SK-N-SH (cell line): Measurements from ENCODE around the gene SH3D21.

Experiments used
- CTCF ChIP-seq: fragments of 200-600 bp; sonication (generic); IDR thresholded peaks from 2 replicates; pipeline ENCODE4 v1.6.1; 2017; ENCODE audit warnings: antibody characterized with exemption, mild to moderate bottlenecking, moderate library complexity
- EP300 ChIP-seq, 2 experiments: IDR thresholded peaks; 2 replicates each; pipeline versions ENCODE4 v1.4.0 to v1.6.1; 2012; ENCODE audit warnings: borderline replicate concordance in 1 of 2, low read depth in 1 of 2, low read length in 1 of 2
- FOXJ3 ChIP-seq: sonication (generic); formaldehyde crosslinking; IDR thresholded peaks from 2 replicates; pipeline ENCODE4 v1.5.1; 2020; ENCODE audit warnings: mild to moderate bottlenecking, missing genetic modification reagents
- MXI1 ChIP-seq: IDR thresholded peaks from 2 replicates; pipeline ENCODE4 v1.6.1; 2012; ENCODE audit warnings: mild to moderate bottlenecking, low read depth, low read length, improper control_type of control experiment
- POLR2AphosphoS5 ChIP-seq: IDR thresholded peaks from 2 replicates; pipeline ENCODE4 v1.6.1; 2012; ENCODE audit warnings: low read depth, low read length
- RCOR1 ChIP-seq: fragments of 150-350 bp; IDR thresholded peaks from 2 replicates; pipeline ENCODE4 v1.6.1; 2017; ENCODE audit warnings: antibody characterized with exemption, low read length
- RFX5 ChIP-seq: IDR thresholded peaks from 2 replicates; pipeline ENCODE4 v1.6.1; 2012; ENCODE audit warnings: mild to moderate bottlenecking, improper control_type of control experiment, low read length
- SIN3A ChIP-seq: IDR thresholded peaks from 2 replicates; pipeline ENCODE4 v1.6.1; 2012; ENCODE audit warnings: low read depth, mild to moderate bottlenecking, low read length, moderate library complexity, borderline replicate concordance
- TEAD4 ChIP-seq: IDR thresholded peaks from 2 replicates; pipeline ENCODE4 v1.4.0; 2012; ENCODE audit warnings: mild to moderate bottlenecking, borderline replicate concordance; ENCODE audit not compliant: insufficient read depth
- ZBTB33 ChIP-seq: IDR thresholded peaks from 2 replicates; pipeline ENCODE4 v1.4.0; 2012; ENCODE audit warnings: low read depth, borderline replicate concordance

- TF ChIP-seq SIN3A: no peak
- no peak for TF ChIP-seq RFX5
- no peak for TF ChIP-seq CTCF
- no peak for TF ChIP-seq EP300 (IDR thresholded peaks at IDR 0.05; ENCODE audit: borderline replicate concordance in 1 of 2, low read depth in 1 of 2, low read length in 1 of 2)
- no peak for TF ChIP-seq RCOR1
- no peak for TF ChIP-seq POLR2AphosphoS5
- TF ChIP-seq MXI1: no peak
- no peak for TF ChIP-seq FOXJ3 (CRISPR knock-in tag)
- no peak for TF ChIP-seq TEAD4
- TF ChIP-seq ZBTB33: no peak
Observed at GRCh38 chr1:36303650-36304360, 2.4 kb upstream of the SH3D21 start.
